HG03521 (cell line): Measurements from ENCODE around the gene SPATA16.

ENCODE experiments used
- ATAC-seq: cut with Tn5 transposase; IDR thresholded peaks from one replicate; pipeline ENCODE4 v1.9.1; 2021; ENCODE audit warnings: mild to moderate bottlenecking, moderate library complexity; ENCODE audit not compliant: unreplicated experiment

Gene SPATA16

GRCh38 chr3:172846103-172846561, 294.9 kb downstream of the SPATA16 start:
- peak; percentile 50 for ATAC-seq

GRCh38 chr3:172844428-172844827, 296.6 kb downstream of the SPATA16 start:
- no peak for ATAC-seq

- ATAC-seq = no peak
Observed at GRCh38 chr3:172840913-172841312, 300.1 kb downstream of the SPATA16 start.

- no peak for ATAC-seq
Observed at GRCh38 chr3:172840463-172840862, 300.6 kb downstream of the SPATA16 start.

- no peak for ATAC-seq
Observed at GRCh38 chr3:172839679-172840078, 301.4 kb downstream of the SPATA16 start.
